NCI-H510A treated with DMSO at 0.1 percent for 48 hours (cell line): ENCODE measurements around the gene CREBBP.
"Not testable (repeated sequence)": the region's sequence is repeated elsewhere in the genome, so short reads cannot be mapped to it uniquely, and the experiment has no call there.

Experiments used
- DNase-seq: peaks from one replicate; lab custom pipeline; 2025; lab: John Stamatoyannopoulos, UW

Gene CREBBP

DNA sequence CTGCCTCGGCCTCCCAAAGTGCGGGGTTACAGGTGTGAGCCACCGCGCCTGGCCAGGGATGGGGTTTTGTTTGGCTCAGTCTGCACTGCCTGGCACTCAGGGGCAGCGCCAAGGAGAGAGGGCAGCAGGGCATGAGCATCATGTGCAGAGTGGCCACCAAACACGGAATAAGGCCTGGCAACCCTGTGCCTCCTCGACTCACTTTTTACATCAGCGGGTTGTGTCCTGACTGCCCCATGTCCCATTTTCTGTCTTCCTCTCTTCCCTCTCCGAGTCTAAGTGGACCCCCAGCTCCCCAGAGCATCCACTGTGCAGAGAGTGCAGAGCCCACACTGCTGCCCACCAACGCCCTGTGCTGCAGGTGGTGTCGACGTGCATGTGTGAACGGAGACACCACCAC, 145.0 kb downstream of the CREBBP start:
- no peak for DNase-seq

DNA sequence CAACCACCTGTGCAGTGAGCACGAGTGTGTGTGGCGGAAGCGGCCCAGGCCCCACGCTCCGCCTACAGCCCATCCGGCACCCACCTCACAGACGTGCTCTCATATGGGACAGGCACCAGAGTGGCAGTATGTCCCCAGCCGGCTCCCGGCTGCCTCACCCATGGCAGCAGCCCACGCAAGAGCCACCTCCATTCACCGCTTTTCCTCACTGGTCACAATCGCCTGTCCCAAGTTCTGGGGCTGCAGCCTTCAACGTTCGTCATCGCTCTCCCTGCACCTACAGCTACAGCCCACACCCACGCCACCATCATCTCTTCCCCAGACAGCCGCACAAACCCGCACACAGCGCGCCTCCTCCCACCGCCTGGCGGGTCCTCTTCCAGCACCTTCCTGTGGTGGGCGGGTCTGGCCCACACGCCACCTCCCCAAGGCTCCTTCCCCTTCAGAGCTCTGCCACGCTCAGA, 145.7 kb downstream of the CREBBP start:
- no peak for DNase-seq

DNA sequence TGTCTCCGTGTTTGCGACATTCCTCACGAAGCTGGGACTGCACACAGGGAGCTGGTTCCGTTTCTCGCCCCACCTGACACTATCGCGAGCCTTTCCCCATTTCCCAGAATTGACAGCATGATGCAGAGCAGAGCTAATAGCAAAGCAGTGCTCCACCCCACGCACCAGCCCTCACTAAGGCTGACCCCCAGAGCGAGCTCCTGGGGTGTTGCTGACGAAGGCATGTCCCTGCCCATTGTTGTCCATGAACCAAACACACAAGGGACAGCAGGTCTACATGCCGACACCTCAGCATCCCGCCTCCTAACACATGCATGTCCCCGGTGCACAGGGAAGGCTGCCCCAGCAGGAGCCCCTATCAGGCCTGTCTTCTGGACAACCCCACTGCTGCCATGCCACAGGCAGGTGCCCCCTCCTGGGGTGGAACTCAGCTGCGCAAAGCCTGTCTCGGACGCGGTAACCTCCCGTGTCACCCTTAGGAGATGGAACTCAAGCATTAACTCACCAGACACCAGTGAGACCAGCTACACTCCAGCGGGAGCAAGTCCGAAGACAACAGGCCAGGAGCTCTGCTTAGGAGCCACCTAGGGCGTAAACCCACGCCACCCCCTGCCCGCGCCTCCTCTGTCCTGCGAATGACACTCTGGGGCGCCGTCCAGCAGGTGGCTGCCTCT, 146.3 kb downstream of the CREBBP start:
- no peak for DNase-seq

DNA sequence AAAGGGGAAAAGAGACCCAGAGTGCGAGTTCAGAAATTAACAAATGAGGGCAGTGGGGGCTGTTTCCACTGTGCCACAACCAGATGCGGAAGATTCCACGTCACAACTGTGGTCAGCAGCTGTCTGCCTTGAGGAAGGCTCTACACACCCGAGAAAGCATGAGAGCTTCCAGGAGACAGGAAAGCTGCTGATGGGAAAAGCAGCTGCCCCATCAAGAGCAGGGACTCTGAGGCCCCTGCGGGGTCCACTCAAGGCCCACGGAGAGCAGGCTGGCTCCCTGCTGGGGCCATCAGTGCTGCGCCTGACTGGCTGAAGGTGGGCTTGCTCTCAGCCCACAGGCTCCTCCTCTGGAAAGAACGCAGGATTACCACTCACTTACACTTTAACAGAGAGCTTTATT, 148.3 kb downstream of the CREBBP start:
- no peak for DNase-seq

DNA sequence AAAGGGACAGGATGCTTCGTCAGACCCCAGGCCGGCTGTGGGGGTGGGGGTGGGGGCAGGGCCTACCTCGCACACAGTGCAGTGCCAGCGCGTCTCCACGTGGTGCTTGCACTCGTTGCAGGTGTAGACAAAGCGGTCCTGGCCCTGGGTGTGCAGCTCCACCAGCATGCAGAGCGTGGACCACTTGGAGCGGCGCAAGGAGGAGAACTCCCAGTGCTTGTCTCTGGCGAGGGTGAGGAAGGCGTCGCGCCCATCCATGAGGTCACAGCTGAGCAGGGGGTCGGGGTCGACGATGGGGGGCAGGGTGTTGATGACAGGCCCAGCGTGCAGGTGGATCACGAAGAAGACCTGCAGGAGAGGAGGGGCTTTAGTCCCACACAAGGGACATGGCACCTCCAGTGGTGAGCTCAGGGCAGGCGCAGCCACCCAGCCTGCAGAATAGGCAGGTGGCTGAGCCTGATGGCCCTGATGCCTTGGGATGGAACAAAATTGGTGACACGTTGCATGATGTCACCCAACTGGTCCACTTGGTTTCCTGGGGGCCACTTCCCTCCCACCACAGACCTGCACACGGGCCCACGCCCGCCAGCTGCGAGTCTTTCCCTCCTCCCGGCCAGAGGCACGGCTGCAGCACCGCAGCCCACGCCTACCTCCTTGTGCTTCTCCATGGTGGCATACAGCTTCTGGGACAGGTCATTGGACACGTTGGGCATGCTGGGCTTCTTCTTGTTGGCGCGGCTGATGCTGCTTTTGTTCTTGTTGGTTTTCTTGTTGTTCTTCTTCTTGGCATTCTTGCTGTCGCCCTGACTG, 149.2 kb downstream of the CREBBP start:
- no peak for DNase-seq

DNA sequence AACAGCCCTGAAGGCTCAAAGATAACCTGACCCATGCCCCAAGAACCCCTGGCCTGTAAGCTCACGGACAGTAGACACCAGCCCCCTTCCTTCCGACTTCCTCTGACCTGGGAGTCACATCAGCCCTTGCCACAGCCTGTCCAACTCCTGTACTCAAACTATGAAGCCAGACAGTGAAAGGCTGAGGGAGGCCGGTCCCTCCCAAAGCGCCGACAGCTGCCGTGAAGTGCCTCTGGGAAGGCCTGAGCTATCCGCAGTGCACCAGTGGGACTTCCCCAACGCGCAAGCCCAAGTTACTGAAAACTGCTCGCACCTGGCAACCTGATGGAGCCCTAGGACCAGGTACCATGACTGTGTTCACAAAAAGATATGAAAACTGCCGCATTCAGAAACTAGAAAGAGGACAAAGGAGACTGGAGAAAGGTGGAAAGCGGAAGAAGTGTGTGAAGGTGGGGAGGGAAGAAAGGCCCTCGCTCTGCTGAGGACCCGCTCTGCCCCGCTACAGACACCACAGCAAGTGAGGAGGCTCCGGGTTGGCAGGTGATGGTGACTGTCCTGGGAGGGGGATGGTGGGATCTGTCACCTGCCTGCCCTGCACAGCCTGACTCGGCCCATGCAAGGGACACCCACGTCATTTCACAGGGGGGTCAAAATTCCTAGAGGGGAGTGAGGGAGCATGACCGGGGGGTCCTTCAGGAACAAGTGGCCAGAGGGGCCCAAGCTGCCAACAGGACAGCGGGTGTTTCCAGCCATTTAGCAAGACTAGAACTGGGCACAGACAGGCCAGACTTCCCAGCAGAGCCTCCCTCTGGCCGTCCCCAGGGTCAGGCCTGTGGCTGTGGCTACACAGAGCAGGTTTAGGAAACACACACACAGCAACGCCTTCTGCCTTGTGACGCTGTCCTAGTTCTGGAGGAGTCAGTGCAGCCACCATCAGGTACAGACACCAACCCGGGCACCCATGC, 150.1 kb downstream of the CREBBP start:
- DNase-seq, result no peak

DNA sequence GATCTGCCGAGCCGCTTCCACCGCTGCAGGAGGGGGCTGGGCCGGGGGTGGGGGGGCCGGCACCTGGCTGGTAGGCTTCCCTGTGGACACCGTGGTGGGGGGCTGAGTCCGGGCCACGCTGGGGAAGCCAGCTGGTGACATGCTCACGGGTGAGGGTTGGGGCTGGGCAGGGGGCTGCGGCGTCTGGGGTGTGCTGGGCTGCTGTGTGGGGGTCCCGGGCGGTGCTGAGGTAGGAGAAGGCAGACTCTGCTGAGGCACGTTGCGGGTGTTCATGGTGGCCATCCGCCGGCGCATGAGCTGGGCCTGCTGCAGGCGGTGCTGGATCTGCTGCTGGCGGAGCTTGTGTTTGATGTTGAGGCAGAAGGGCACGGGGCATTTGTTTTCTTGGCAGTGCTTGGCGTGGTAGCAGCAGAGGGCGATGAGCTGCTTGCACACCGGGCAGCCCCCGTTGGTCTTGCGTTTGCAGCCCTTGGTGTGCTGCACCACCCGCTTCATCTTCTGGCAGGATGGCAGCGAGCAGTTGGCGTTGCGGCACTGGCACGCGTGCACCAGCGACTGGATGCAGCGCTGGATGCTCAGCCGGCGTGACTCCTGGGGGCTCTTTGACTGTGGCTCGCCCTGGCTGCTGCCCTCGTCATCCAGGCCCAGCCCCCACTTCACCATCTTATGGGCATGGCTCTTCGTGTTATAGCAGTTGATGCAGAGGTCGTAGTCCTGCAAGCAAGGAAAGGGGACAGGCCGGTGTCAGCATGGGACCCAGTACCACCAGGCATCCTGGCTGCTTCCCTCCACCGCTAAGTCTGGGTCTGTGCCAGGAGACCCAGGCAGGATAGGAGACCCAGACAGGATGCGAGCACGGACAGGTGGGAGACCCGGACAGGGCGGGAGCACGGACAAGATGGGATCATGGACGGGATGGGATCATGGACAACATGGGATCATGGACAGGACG, 151.1 kb downstream of the CREBBP start:
- no peak for DNase-seq

DNA sequence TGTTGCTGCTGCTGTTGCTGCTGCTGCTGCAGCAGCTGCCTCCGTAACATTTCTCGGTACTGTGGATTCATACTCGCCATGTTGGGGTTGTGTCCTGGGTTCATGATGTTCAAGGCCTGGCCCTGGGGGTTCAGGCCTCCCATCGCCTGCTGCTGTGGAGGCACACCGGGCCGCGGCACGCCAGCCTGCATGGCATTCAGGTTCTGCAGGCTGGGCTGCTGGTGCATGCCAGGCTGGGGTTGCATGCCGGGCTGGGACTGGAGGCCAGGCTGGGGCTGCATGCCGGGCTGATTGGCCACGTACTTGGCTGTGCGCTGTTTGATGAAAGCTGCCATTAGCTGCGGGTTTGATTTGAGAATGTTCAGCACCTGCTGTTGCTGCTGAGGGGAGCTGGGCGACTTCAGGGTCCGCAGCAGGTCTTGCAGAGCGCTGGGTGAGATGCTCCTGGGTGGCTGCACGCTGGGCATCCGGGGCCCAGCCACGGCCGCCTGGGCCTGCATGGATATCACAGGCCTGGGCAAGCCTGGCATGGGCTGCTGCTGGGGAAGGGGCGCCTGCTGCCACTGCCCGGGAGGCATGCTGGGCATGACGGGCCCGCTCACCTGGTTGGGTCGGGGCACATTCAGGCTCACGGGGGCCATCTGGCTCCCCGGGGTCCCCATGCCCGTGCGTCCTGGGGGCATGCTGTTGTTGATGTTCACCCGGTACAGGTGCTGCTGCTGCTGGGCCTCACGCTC, 151.9 kb downstream of the CREBBP start:
- no peak for DNase-seq

DNA sequence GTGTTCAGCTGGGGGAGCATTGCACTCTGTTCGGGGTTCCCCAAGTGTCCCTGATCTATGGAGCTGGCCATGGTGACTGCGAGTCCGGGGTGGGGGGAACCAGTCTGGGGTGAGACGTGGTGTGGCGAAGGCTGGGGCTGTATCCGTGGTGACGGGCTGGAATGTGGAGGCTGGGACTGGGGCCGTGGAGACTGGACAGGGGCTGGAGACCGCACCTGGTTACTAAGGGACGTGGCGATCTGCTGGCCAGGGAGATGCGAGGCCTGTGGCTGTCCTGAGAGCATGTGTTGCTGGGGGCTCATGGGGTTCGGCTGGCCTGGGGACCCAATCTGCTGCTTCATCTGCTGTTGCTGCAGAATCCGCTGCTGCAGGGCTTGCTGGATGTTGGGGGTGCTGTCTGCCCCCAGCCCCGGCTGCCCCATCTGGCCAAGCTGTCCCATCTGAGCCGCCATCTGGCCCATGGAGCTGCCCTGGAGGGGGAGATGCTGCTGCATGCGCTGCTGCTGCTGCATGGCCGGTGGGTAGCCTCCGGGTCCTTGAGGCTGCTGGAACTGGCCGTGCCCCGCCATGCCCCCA, 152.6 kb downstream of the CREBBP start:
- DNase-seq, result no peak

DNA sequence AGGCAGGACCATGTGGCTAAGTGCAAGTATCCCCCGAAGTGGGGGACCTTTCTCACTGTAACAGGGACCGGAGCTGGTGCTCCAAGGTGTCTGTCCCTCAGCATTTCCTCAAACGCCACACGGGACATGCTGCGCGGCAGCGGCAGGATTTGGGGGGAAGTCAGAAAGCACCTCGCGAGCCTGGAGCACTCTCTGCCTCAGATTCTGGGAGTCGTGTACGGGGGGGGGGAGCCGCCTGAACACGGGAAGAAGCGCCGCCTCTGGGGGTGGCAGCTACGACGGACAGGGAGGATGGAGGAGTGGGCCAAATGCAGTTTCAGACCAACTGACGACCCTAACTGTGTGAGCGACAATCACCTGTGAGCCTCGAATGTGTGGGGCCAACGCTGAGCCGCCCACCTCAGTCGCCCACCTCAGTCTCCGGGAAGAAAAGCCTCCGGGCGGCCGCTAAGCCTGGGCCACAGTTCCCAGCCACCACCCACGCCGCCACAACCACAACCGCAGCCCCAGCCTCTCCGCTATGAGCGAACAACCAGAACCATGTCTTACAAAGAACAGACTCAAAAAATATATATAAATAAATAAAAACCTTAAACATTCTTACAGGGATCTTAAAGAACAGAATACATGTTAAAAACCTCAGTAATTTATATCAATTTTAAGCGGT, 154.4 kb downstream of the CREBBP start:
- DNase-seq, result no peak

DNA sequence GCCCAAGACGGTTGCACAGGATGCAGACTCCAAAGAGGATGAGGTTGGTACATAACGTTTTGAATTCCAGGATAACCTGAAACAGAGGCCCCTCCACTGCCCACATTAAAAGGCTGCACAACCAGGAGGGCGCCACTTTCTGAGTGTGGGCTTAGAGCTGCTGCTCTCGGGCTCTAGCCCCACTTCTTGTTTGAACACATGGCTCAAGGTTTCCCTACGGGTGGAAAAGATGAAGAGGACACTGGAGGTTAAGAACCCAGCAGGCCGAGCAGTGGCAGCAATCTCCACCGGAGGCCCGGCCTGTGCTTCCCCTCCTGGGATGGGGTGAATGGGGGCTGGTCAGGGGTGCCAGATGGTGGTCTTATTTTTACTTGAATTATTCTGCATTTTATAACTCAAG, 155.2 kb downstream of the CREBBP start:
- no peak for DNase-seq

DNA sequence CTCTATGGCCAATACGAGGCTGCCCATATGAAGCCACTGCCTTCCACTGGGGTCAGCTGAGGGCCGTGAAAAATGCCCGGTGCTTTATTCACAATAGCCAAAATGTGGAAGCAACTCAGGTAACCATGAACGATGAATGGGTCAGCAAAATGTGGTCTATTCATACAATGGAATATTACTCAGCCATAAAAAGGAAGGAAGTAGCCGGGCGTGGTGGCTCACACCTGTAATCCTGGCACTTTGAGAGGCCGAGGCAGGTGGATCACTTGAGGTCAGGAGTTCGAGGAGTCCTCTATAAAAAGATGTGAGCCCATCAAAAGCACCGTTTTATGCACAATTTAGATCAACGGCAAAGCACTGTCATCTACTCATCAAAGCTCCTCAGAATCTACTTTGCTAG, 158.0 kb downstream of the CREBBP start:
- no peak for DNase-seq

DNA sequence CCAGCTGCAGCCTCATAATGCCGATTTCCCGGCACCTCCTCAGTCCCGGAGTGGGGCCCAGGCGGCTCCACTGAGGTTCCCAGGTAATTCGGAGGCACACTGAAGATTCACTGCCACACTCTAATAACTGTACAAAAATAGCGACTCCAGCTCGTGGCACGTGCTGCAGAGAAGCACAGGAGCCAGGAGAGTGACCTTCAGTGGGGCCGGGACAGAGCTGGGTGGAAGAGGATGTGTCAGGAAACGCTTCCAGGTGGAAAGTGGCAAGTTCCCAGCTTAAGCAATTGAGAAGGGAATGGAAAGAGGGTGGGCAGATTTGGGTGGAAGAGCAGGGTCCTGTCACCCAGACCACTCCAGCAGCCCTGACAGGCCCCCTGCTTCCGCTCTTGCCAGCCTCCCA, 160.1 kb downstream of the CREBBP start:
- DNase-seq, result no peak

DNA sequence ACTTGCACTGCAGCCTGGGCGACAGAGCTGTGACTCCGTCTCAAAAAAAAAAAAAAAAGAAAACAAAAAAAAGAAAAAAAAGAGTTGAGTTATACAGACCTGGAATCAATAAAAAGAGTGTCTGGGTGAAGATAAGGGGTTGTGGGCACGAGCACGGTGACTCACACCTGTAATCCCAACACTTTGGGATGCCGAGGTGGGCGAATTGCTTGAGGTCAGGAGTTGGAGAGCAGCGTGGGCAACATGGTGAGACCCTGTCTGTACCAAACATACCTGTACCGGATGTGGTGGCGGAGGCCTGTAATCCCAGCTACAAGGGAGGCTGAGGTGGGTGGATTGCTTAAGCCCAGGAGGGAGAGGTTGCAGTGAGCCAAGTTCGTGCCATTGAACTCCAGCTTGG, 161.9 kb downstream of the CREBBP start:
- no peak for DNase-seq

DNA sequence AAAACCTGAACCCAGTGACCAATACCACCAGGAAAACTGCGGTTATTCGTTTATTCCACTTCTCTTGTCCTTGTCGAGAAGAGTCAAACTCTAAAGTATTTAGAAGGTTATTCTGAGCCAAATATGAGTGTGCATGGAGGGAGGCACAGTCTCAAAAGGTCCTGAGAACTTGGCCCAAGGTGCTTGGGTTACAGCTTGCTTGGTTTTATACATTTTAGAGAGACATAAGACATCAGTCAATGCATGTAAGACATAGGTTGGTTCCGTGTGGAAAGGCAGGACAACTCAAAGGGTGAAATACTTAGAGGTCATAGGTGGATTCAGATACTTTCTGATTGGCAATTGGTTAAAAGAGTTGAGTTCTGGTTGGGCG, 162.5 kb downstream of the CREBBP start:
- no peak for DNase-seq

DNA sequence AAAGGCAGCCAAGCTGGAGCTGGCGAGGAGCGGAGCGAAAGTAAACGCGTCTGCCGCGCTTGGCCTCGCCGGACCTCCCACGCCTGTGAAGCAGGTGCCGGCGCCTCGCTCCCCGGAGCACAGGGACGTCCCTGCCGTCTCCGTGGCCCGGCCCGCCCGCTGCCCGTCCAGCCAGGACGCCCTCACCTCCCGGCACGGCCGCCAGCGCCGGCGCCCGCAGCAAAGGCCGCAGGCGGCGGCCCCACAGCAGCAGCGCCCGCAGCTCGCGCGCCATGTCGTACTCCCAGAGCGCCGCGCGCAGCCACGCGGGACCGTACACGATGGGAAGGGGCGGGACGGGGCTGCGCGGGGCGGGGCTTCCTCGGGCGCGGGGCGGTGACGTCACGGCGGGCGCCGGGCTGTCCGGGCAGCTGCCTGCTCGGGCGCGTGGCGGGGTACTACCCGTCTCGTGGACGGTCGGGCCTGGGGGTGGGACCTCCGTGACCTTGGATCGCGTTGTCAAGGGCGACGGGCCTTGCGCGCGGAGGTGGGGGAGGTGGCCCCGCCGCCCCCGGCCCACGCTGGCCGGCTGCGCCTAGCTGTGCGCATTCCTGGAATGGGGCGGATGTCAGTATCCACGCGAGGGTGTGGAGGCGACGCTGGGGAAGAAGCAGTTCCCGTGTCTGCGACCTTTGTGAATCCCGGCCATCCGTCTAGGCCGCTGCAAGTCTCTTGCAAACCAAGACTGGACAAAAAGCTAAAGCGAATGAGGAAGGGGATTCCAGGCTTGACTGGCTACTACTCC, 163.1 kb downstream of the CREBBP start, which contains the start of gene TRAP1:
Gene TRAP1, minus strand, starts transcription at position 290 of the 784 bp plus-strand sequence. Its CDS starts 16 bp downstream, at position 274.
- DNase-seq, result peak; percentile 27

DNA sequence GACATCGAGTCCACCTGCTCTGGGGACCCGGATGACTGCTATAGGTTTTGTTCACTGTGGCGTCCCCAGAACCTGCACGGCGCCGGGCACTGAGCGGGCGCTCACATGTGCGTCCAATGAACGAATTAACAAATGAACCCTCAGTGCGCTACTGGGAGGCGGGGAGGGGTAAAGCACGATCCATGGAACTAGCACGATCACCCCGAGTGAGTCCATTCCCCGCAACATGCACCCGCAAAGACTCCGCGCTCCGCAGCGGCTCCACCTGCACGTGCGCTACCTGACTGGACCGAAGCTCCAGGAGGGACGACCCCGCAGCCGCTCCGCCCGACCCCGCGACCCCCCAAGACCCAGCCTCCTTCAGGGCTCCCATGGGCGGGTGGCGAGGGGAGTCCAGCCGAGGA, 163.7 kb downstream of the CREBBP start:
- DNase-seq, result no peak

DNA sequence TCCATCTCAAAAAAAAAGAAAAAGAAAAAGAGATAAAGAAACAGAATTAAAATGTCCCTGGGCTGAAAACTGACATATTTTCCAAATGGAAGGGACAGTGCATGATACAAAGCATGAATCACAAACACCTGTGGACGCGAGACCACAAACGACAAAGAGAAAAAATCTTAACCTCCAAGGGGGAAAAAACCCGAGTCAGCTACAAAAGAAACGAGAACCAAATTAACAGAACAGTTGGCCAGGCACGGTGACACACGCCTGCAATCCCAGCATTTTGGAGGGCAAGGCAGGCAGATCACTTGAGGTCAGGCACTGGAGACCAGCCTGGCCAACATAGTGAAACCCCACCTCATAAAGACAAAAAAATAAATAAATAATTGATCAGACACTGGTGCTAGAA, 165.1 kb downstream of the CREBBP start:
- no peak for DNase-seq

DNA sequence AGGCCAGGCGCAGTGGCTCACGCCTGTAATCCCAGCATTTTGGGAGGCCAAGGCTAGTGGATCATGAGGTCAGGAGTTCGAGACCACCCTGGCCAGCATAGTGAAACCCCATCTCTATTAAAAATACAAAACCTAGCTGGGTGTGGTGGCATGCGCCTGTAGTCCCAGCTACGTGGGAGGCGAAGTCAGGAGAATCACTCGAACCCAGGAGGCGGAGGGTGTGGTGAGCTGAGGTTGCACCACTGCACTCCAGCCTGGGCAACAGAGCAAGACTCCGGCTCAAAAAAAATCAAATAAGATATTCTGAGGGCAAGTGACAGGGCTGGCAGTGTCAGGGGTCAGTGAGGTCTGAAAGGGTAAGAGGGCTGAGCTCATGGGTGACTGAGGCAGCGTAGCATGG, 166.1 kb downstream of the CREBBP start:
- not testable (repeated sequence) for DNase-seq
